ENCODE measurements around the gene ZNRF1. TPM values are rescaled to one million over a fixed set of nuclear protein-coding genes. Genes with fewer than 3 reads are reported as not detected.

Gene ZNRF1
- total and polyA plus RNA-seq, 10 of the 15 experiments (the other 5 are each of a cell fraction or from before 2014, with no cell fraction given): 5.8 to 25.9 (median 14.3) TPM

GRCh38 chr16:74951206-74951605, 47.6 kb upstream of the ZNRF1 start:
- Histone ChIP-seq H3K4me3 (no peak overlapping the region), H3K27me3 (replicated peaks in 1 of 2; ENCODE audit: control insufficient read depth in 2 of 2, insufficient read depth in 2 of 2, low read length in 1 of 2) (no peaks in the 10 kb centered on the region), H3K9me3 (replicated peaks; ENCODE audit: control insufficient read depth, insufficient read depth, low read length) (no peaks in the 10 kb centered on the region), H4K20me1 (ENCODE audit: control insufficient read depth, insufficient read depth) (no peaks in the 10 kb centered on the region), H3K27ac (ENCODE audit: control insufficient read depth, insufficient read depth) (no peak overlapping the region), H3K4me2 (ENCODE audit: control insufficient read depth, insufficient read depth) (no peak overlapping the region), H3K9ac (ENCODE audit: control insufficient read depth, insufficient read depth, low read length) (no peak overlapping the region), H3K79me2 (ENCODE audit: control insufficient read depth, insufficient read depth, low read length) (no peaks in the 10 kb centered on the region), H3K36me3 (ENCODE audit: control insufficient read depth in 2 of 2, insufficient read depth in 2 of 2, low read length in 1 of 2) (peaks cover 0 to 17% of the 10 kb centered on the region in 2 experiments; a peak in 3 of 4 replicates), H3K4me1 (ENCODE audit: control insufficient read depth, insufficient read depth, low read length) (no peaks in the 10 kb centered on the region), H2AFZ (ENCODE audit: control insufficient read depth, low read depth, low read length) (no peak overlapping the region)
- DNase-seq (ENCODE audit: low read depth, low spot score) (no peak), ATAC-seq (no peak), FAIRE-seq (no peak)
- in situ Hi-C loops (cut with MboI): no loop called here
- RAD21 ChIA-PET (ENCODE audit: unreplicated experiment): interaction anchor here (1.2 kb wide), 2 partner anchors 88 to 194 kb away, joined by 3 read pairs; no protein-coding TSS in a partner anchor
- POLR2A ChIA-PET: no interaction called here
- intact Hi-C loops (cut with micrococcal nuclease; ENCODE audit: unreplicated experiment): no loop called here
- SMC1A ChIA-PET (ENCODE audit: uncharacterized antibody, unreplicated experiment): interaction anchor here (1.2 kb wide), 1 partner anchor 9 kb away, joined by 3 read pairs; no protein-coding TSS in a partner anchor
- no TSS peak for BruUV-seq (replicated peaks)
- 87% methylated on average over 11 of the region's 11 CpGs for WGBS (ENCODE audit: insufficient coverage, insufficient replicate concordance, low lambda C conversion rate, missing lambda C conversion rate)
- CTCF ChIA-PET: interaction anchor here (0.6 to 2.6 kb wide), 2 partner anchors 10 to 88 kb away, joined by 3 to 11 read pairs; no protein-coding TSS in a partner anchor
- no peak for TF ChIP-seq MEF2B (IDR thresholded peaks at IDR 0.05; ENCODE audit: partially characterized antibody, poor library complexity, severe bottlenecking)
- TF ChIP-seq IKZF1 (conservative IDR thresholded peaks at IDR 0.05): no peak
- no peak for TF ChIP-seq GATAD2B (conservative IDR thresholded peaks at IDR 0.05; ENCODE audit: low read depth)
- TF ChIP-seq POU2F2 (IDR thresholded peaks at IDR 0.05; ENCODE audit: borderline replicate concordance, low read depth, low read length): no peak
- TF ChIP-seq ATF7 (IDR thresholded peaks at IDR 0.05; ENCODE audit: low read depth): no peak
- TF ChIP-seq CTCF (IDR thresholded peaks at IDR 0.05 in 2 of 3, conservative IDR thresholded peaks at IDR 0.05 in 1 of 3; ENCODE audit: control insufficient read depth in 2 of 3, extremely low read depth in 1 of 3, insufficient read depth in 1 of 3, low read depth in 3 of 3, low read length in 3 of 3): no peak
- TF ChIP-seq DPF2 (IDR thresholded peaks at IDR 0.05): no peak
- TF ChIP-seq YY1 (IDR thresholded peaks at IDR 0.05; ENCODE audit: low read depth, low read length): no peak
- no peak for TF ChIP-seq YBX1 (IDR thresholded peaks at IDR 0.05)
- TF ChIP-seq SIN3A (IDR thresholded peaks at IDR 0.05; ENCODE audit: low read depth, low read length): no peak
- TF ChIP-seq HSF1 (IDR thresholded peaks at IDR 0.05; ENCODE audit: low read depth, low read length): no peak
- no peak for TF ChIP-seq MAX (IDR thresholded peaks at IDR 0.05; ENCODE audit: low read depth, low read length)
- no peak for TF ChIP-seq BACH1 (IDR thresholded peaks at IDR 0.05; ENCODE audit: borderline replicate concordance)
- no peak for TF ChIP-seq ZNF592 (IDR thresholded peaks at IDR 0.05)
- no peak for TF ChIP-seq NR2F1 (conservative IDR thresholded peaks at IDR 0.05)
- TF ChIP-seq IRF5 (IDR thresholded peaks at IDR 0.05; ENCODE audit: borderline replicate concordance): no peak
- TF ChIP-seq TARDBP (IDR thresholded peaks at IDR 0.05; ENCODE audit: borderline replicate concordance): no peak

All from GM12878 (cell line).